Tibial nerve (tissue), 3 donors: Measurements from ENCODE around the gene MFRP.

ENCODE experiments used
- CTCF ChIP-seq, 5 experiments: fragments of 200-600 bp in 3 of 5; fragments of 450-650 bp in 2 of 5; sonication (generic) in 3 of 5; IDR thresholded peaks; one replicate each; pipeline ENCODE4 v1.5.1; 2016 to 2019; ENCODE audit warnings: antibody characterized with exemption in 5 of 5, mild to moderate bottlenecking in 3 of 5, moderate library complexity in 2 of 5
- POLR2A ChIP-seq, 2 donors: fragments of 450-650 bp; IDR thresholded peaks; one replicate each; pipeline ENCODE4 v1.6.1; 2017; ENCODE audit warnings: antibody characterized with exemption in 2 of 2, mild to moderate bottlenecking in 2 of 2, moderate library complexity in 2 of 2

GRCh38 chr11:119377112-119377901 is 30.8 kb upstream of the MFRP start:
- TF ChIP-seq CTCF (IDR thresholded peaks at IDR 0.05) = no peak
- no peak for TF ChIP-seq POLR2A (IDR thresholded peaks at IDR 0.05)
